ENCODE measurements around the gene ZFAND3. TPM values are rescaled to one million over a fixed set of nuclear protein-coding genes. Genes with fewer than 3 reads are reported as not detected.
A peak's percentile ranks its signal among the peaks of the same experiment; 100 is the strongest.

The ZFAND3 gene
- total and polyA plus RNA-seq, 2 of the 4 experiments (the other 2 are of a cell fraction), result 10.9 to 26.7 TPM

DNA sequence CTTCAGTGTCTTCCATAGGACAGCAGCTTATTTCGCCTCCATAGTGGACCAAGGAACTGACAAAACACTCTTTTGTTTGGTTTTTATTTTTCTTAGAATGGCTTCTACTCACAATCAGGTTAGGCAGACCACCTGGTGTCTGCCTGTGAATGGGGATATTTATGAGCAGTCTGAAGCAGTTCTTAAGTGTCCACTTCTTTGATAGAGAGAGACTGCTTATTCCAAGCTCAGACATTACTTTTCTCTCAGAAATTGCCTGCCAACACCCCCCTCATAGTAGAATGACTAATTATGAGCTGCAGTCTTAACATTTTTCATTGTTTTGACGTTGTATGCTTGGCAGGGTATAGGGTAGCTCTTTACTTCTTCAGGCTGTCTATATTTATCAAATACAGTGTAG is 174.7 kb downstream of the ZFAND3 start:
- H3K9ac ChIP-seq (ENCODE audit: low read depth, low read length), result no peak overlapping the region
- H3K4me1 ChIP-seq (ENCODE audit: control insufficient read depth, insufficient read depth, low read length), result peaks cover 14% of the 10 kb centered on the region
- H3K14ac ChIP-seq (replicated peaks; ENCODE audit: low read depth, low read length), result no peak overlapping the region
- H3K9me3 ChIP-seq (ENCODE audit: control insufficient read depth, insufficient read depth, low read length), result no peaks in the 10 kb centered on the region
- no peak overlapping the region for H2BK5ac ChIP-seq (ENCODE audit: low read depth, low read length, poor library complexity, severe bottlenecking)
- intact Hi-C loops (cut with micrococcal nuclease), result no loop called here
- H3K9me1 ChIP-seq (ENCODE audit: insufficient read depth, low read length), result peaks cover 8% of the 10 kb centered on the region
- no peak overlapping the region for H2AFZ ChIP-seq (replicated peaks; ENCODE audit: low read length, poor library complexity)
- H3K27me3 ChIP-seq (ENCODE audit: control insufficient read depth, insufficient read depth, low read length), result no peaks in the 10 kb centered on the region
- no peaks in the 10 kb centered on the region for H3K36me3 ChIP-seq (ENCODE audit: control insufficient read depth, insufficient read depth, low read length)
- H3K4ac ChIP-seq (ENCODE audit: low read depth, low read length), result no peak overlapping the region
- no peak overlapping the region for H3K4me2 ChIP-seq (ENCODE audit: low read depth, low read length)
- dilution Hi-C loops (cut with HindIII; ENCODE audit: low sequenced_read_pairs, unreplicated experiment), result no loop called here
- TF ChIP-seq MAZ (IDR thresholded peaks at IDR 0.05; ENCODE audit: borderline replicate concordance, low read depth, low read length) (no peak), RAD21 (IDR thresholded peaks at IDR 0.05; ENCODE audit: low read length) (no peak), FOS (IDR thresholded peaks at IDR 0.05; ENCODE audit: low read depth, low read length) (no peak), RFX5 (IDR thresholded peaks at IDR 0.05; ENCODE audit: low read depth, low read length) (no peak)
- H4K20me1 ChIP-seq (ENCODE audit: insufficient read depth, low read length), result peaks cover 66% of the 10 kb centered on the region
- CTCF ChIA-PET, result no interaction called here
- no peak overlapping the region for H2AK5ac ChIP-seq (ENCODE audit: low read depth, low read length)
- H3K79me1 ChIP-seq (ENCODE audit: low read depth in 1 of 2, low read length in 2 of 2), result peaks cover 40 to 67% of the 10 kb centered on the region in 2 experiments
- ATAC-seq (ENCODE audit: low read depth) (peak; percentile 41; the same call in 1 of the 2 replicates), DNase-seq (no peak)
- H2AK9ac ChIP-seq (replicated peaks; ENCODE audit: low read depth, low read length, poor library complexity), result no peak overlapping the region
- WGBS, 2 experiments (ENCODE audit: extremely low coverage in 2 of 2, insufficient read length in 1 of 2), result no CpG with 5 or more reads among the region's 2 CpGs
- H3K56ac ChIP-seq (ENCODE audit: extremely low read depth, insufficient read depth, low read length), result no peak overlapping the region
- no peak overlapping the region for H3K4me3 ChIP-seq (ENCODE audit: insufficient read depth, low read depth, low read length)
- no peak overlapping the region for H4K5ac ChIP-seq (ENCODE audit: low read depth, low read length)
- H3K27ac ChIP-seq (ENCODE audit: insufficient read depth, low read length), result no peak overlapping the region
- no peak overlapping the region for H4K91ac ChIP-seq (ENCODE audit: insufficient read depth, low read depth, low read length)
- no peak overlapping the region; the same call in 1 of the 2 replicates for H3K23ac ChIP-seq (ENCODE audit: low read depth, low read length)
- no peak overlapping the region for H2BK120ac ChIP-seq (ENCODE audit: low read depth, low read length)
- no peak overlapping the region for H4K8ac ChIP-seq (ENCODE audit: low read depth in 2 of 2, low read length in 2 of 2)
- POLR2A ChIA-PET (ENCODE audit: unreplicated experiment), result interaction anchor here (1.1 kb wide), 1 partner anchor 9 kb away, joined by 3 read pairs; no protein-coding TSS in a partner anchor
- H3K18ac ChIP-seq (ENCODE audit: low read depth, low read length), result no peak overlapping the region
- H2BK15ac ChIP-seq (ENCODE audit: low read depth, low read length), result no peak overlapping the region
- no peak overlapping the region for H2BK20ac ChIP-seq (ENCODE audit: low read depth, low read length)
- in situ Hi-C loops (cut with MboI; ENCODE audit: low sequenced_read_pairs), result no loop called here
- no TSS peak for BruUV-seq (replicated peaks)

Data from IMR-90 (cell line).